Ovary (tissue), 3 donors: ENCODE results near the gene PLAGL2.

Experiments
- EP300 ChIP-seq: sonication (generic); formaldehyde crosslinking; IDR thresholded peaks from one replicate; pipeline ENCODE4 v1.6.1; 2017; ENCODE audit warnings: antibody characterized with exemption
- POLR2A ChIP-seq: fragments of 450-650 bp; IDR thresholded peaks from one replicate; pipeline ENCODE4 v1.6.1; 2017; ENCODE audit warnings: antibody characterized with exemption, mild to moderate bottlenecking, moderate library complexity
- TF ChIP-seq, protein P1 (sequence below), 3 donors: fragments of 450-650 bp in 2 of 3; fragments of 200-600 bp in 1 of 3; IDR thresholded peaks; one replicate each; pipeline versions ENCODE4 v1.5.1 to v1.8.0; 2016 to 2022; ENCODE audit warnings: antibody characterized with exemption in 3 of 3, mild to moderate bottlenecking in 1 of 3
- donor health status: DM: no; HTN: no; CAD: no.

GRCh38 chr20:32164984-32165735, 42.4 kb downstream of the PLAGL2 start:
- TF ChIP-seq POLR2A (no peak), EP300 (no peak)
- TF ChIP-seq, protein P1, sequence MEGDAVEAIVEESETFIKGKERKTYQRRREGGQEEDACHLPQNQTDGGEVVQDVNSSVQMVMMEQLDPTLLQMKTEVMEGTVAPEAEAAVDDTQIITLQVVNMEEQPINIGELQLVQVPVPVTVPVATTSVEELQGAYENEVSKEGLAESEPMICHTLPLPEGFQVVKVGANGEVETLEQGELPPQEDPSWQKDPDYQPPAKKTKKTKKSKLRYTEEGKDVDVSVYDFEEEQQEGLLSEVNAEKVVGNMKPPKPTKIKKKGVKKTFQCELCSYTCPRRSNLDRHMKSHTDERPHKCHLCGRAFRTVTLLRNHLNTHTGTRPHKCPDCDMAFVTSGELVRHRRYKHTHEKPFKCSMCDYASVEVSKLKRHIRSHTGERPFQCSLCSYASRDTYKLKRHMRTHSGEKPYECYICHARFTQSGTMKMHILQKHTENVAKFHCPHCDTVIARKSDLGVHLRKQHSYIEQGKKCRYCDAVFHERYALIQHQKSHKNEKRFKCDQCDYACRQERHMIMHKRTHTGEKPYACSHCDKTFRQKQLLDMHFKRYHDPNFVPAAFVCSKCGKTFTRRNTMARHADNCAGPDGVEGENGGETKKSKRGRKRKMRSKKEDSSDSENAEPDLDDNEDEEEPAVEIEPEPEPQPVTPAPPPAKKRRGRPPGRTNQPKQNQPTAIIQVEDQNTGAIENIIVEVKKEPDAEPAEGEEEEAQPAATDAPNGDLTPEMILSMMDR (IDR thresholded peaks at IDR 0.05) = no peak
